AG08395 (cell line): ENCODE measurements around the gene CATSPERB.
A peak's percentile ranks its signal among the peaks of the same experiment; 100 is the strongest.
"Not testable (repeated sequence)": the region's sequence is repeated elsewhere in the genome, so short reads cannot be mapped to it uniquely, and the experiment has no call there.

Experiments
- DNase-seq: peaks from one replicate; pipeline ENCODE4 v3.0.0; 2012; ENCODE audit warnings: mixed read lengths, low spot score

The CATSPERB gene

DNA sequence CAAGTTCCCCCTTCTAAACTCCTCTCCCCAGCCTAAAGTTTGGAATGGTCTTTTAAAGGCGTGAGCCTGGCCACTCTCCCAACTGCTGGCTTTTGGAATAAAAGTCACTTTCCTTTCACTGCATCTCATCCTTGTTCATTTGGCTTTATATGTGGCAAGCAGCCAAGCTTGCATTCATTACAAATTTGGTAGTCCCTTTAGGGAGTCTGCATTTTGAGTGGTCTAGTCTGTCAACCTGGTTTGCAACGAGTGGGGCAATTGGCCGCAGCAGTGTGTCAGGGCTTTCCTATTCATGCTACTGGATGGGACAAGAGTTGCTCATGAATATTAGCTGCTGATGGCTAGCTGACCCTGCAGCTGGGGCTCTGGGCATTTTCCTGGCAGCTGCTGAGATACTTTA, 57.0 kb downstream of the CATSPERB start:
- DNase-seq = no peak

- DNase-seq = no peak
These were observed 62.0 kb downstream of the CATSPERB start for GRCh38 chr14:91669867-91670266.

DNA sequence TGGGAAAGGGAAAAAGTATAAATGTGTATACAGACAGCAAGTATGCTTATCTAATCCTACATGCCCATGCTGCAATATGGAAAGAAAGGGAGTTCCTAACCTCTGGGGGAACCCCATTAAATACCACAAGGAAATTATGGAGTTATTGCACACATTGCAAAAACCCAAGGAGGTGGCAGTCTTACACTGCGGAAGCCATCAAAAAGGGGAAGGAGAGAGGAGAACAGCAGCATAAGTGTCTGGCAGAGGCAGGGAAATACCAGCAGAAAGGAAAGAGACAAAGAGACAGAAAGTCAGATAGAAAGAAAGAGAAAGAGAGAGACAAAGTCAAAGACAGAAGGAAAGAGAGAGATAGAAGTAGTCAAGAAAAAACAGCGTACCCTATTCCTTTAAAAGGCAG, 64.8 kb downstream of the CATSPERB start:
- DNase-seq = not testable (repeated sequence)

GRCh38 chr14:91660790-91661189, 71.1 kb downstream of the CATSPERB start:
- no peak for DNase-seq

- no peak for DNase-seq
These were observed 77.0 kb downstream of the CATSPERB start for GRCh38 chr14:91654836-91655235.

- DNase-seq = no peak
These were observed 78.4 kb downstream of the CATSPERB start for GRCh38 chr14:91653451-91653850.

DNA sequence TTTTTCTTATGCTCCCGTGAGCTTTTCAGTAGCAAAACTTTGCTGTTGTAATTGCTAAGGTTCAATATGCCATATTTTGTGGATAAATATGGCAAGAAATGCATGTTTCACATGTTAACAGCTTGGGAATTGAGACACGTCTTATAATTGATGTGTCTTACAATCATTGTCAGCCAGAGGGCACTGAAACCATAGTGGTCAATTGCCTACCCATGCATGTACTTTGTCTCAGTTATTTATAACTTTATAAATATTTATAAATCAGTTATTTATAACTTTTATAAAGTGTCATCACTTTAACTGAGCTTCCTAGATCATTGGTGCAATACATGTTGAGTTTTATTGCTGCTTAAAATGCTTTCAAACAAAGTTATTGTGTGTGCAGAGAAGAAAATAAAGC, 82.0 kb downstream of the CATSPERB start:
- DNase-seq = peak; percentile 58

DNA sequence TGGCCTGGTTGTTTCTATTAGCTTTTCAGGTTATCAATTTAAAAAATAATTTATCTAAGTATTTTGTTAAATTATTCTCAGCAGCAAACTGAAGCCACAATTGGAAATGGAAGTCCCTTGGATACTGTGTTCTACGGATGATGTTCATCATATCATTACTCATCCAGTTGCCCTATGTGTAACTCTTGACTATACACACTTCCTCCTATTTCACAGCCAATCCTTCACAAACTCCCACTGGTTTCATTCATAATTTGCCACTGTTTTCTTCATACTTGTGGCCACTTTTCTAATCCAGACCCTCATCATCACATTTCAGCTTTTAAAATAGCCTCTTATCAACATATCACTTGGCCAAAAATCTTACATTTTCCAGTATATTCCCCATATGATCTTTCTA, 84.0 kb downstream of the CATSPERB start:
- DNase-seq = no peak

DNA sequence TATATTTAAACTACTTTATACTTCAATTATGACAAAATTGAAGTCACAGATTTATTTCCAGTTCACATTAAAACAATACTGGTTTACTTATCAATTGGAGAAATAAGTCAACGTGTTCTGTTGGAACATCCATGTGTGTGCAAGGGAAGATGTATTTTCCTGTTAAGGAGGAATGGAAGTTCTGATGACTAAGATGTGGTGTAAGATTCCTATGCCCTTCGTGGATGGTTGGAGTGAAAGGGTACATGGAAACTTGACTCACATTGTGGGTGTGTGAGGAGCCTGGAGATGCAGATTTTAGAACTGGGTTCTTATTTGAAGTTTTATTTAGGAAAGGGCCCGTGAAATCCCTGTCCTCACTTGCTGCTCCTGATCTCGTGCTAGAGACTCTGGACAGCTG, 95.3 kb downstream of the CATSPERB start:
- peak; percentile 20 for DNase-seq

DNA sequence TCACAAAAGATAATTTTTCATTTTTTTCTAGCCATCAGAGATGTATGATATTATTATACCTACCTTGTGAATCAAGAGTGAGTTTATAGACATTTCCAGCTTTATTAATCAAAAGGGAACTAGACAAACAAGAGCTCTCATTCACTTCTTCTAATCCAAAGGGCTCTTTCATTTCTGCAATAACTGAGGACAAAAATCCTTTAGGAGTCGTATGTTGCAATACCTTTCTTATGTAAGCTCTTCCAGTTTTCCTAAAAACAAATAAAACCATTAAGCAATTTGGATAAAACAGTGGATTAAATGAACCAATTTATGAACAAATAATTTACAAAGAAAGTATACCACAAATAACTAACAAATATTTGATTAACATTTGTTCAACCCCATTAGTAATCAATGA, 107.1 kb downstream of the CATSPERB start:
- no peak for DNase-seq

DNA sequence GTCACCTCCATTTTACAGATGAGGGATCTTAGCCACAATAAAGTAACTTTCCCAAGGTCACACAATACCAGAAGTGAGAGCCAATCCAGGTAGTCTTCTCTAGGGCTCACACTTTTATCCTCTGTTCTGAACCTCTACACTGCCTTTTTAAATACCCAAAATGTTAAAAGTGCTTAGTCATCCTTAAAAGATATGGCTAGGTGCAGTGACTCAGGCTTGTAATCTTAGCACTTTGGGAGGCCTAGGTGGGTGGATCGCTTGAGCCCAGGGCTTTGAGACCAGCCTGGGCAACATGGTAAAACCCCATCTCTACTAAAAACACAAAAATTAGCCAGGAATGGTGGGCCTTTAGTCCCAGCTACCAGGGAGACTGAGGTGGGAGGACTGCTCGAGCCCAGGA, 117.7 kb downstream of the CATSPERB start:
- DNase-seq = no peak

GRCh38 chr14:91613459-91614112, 118.3 kb downstream of the CATSPERB start:
- DNase-seq = no peak

DNA sequence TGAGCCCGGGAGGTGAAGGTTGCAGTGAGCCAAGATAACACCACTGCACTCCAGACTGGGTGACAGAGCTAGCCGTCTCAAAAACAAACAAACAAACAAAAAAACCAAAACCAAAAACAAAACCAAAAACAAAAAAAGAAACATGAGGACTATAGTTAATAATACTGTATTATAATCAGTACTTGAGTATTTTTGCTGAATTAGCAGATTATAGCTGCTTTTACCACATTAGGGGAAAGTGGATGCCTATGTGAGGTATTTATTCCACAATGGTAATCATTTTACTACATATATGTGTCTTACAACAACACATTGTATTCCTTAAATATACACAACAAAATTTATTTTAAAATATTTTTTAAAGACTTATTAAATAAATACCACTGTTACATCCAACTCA, 120.4 kb downstream of the CATSPERB start:
- no peak for DNase-seq

DNA sequence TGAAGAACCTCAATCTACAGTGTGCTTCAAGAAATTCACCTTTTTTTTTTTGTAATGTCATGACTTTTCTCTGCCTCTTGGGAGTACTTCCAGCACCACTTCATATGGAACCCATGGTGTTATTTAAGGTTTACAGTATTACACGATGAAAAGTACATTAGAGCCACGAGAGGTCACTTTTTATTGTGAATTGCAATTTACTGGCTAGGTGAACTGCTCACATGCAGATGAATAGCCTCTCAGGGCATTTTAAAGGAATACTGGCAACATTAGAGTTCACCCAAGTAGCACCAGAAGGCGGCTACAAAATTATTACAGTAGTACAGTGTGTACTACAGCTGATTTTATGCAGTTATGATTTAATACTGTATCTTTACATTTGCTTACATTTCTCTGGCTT, 122.7 kb downstream of the CATSPERB start:
- no peak for DNase-seq

DNA sequence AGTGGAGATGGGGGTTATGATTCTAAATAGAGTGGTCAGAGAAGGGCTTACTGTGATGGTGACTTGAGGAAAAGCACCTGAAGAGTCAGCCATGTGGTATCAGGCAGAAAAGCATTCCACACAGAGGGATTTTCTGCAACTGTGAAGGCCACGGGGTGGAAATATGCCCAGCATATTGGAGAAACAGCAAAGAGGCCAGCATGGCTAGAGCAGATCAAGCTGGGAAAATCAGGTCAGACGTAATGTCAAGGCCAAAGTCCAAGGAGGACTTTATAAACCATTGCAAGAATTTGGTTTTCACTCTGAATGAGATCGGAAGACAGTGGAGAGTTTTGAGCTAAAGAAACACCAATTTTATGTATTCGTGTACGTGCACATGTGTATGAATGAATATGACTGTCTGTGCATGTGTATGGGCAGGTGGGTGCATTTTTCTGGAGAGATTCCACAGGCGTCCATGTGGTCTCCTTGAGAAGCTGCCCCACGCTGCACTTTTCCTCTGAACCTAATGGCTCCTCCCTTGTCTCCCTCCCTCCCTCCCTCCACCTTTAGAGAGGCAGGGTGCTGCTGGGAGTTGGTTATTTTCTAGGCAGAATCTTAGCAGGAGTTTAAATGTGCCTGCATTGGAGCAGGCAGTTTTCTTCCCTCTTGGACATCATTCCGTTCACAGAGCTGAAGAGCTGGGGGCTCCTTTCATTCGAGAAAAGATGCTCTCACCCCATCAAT, 124.4 kb downstream of the CATSPERB start:
- DNase-seq = no peak

DNA sequence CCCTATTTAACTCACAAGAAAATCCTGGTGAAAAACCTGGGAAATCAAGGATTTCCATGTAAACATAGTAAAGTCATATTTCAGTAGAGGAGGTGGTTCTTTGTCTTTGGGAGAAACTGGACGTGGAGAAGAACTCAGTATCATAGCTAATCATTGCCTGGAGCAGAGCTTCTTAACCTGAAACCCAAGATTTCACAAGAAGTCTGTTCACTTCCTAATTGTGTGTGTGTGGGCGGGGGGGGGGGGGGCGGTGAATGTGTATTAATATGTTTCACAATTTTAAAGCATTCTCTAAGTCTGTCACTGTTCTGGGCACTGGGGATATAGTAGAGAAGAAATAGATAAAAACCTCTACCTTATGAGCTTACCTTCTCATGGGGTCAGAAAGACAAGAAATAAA, 125.0 kb downstream of the CATSPERB start:
- DNase-seq = no peak

GRCh38 chr14:91604611-91605010, 127.3 kb downstream of the CATSPERB start:
- DNase-seq = not testable (repeated sequence)

DNA sequence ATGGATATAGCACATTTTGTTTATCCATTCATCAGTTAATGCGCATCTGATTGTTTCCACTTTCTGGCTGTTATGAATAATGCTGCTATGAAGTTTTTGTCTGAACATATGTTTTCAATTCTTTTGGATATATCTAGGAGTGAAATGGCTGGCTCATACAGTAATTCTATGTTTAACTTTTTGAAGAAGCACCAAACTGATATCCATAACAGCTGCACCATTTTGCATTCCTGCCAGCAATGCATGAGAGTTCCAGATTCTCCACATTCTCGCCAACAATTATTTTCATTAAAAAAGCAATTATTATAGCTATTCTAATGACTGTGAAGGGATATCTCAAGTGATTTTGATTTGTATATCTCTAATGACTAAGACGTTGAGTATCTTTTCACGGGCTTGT, 131.9 kb downstream of the CATSPERB start:
- no peak for DNase-seq

- no peak for DNase-seq
These were observed 136.2 kb downstream of the CATSPERB start for GRCh38 chr14:91595736-91596135.

DNA sequence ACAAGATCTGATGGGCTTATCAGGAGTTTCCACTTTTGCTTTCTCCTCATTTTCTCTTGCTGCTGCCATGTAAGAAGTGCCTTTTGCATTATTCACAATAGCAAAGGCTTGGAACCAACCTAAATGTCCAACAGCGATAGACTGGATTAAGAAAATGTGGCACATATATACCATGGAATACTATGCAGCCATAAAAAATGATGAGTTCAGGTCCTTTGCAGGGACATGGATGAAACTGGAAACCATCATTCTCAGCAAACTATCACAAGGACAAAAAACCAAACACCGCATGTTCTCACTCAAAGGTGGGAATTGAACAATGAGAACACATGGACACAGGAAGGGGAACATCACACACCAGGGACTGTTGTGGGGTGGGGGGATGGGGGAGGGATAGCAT, 137.9 kb downstream of the CATSPERB start:
- DNase-seq = not testable (repeated sequence)

GRCh38 chr14:91586410-91586809, 145.5 kb downstream of the CATSPERB start:
- DNase-seq = no peak

GRCh38 chr14:91585856-91586255, 146.0 kb downstream of the CATSPERB start:
- DNase-seq = no peak

GRCh38 chr14:91582761-91583160, 149.1 kb downstream of the CATSPERB start:
- DNase-seq = no peak
